HFF-Myc (cell line): Measurements from ENCODE around the gene SNX33.
A peak's percentile ranks its signal among the peaks of the same experiment; 100 is the strongest.
"Not testable (repeated sequence)": the region's sequence is repeated elsewhere in the genome, so short reads cannot be mapped to it uniquely, and the experiment has no call there.

Experiments used
- DNase-seq: peaks from one replicate; pipeline ENCODE4 v3.0.0-alpha.2; 2011; ENCODE audit warnings: low read depth; ENCODE audit errors: extremely low read depth
- H3K4me3 ChIP-seq: replicated peaks from 2 replicates; pipeline ENCODE4 v1.5.1; 2011; ENCODE audit warnings: low read depth, mild to moderate bottlenecking, control low read depth, low read length
- TF ChIP-seq, protein P1 (sequence below): IDR thresholded peaks from 2 replicates; pipeline ENCODE4 v1.5.1; 2012; ENCODE audit warnings: mild to moderate bottlenecking, low read depth, low read length, control low read depth; ENCODE audit errors: missing control alignments

SNX33 gene

DNA sequence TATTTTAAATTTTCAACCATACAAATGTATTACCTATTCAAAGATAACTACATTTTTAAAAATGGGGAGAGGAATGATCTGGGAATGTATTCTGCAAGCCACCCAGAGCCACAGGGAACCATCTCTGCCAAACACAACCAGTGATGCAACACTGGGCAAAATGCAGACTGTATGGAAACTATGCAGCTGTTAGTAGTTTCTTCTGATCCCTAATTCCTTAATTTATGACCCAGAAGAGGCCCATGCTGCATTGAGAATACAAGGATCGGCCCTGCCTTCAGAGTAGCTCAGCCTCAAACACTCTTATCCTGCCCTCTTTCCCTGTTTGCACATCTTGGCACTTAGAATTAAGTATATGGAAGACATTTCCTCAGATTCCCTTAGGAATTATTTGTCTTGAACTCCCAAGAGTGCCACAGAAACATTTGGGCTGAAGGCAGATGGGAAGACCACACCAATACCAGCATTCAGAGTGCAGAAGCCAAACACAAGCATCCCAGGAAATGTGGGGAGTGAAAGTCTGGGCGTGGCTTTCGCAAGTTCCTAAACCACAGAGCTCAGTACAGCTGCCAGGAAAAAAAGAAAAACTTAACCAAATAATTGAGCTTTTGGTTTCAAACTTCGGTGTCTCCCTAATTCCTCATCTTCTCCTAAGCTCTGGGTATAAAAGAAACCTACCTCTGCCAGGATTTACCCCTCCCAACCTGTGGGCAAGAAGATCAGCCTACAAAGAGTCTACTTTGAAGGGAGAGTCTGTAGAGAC, 27.5 kb upstream of the SNX33 start:
- DNase-seq, result no peak
- peak overlapping the region; percentile 31 for H3K4me3 ChIP-seq

DNA sequence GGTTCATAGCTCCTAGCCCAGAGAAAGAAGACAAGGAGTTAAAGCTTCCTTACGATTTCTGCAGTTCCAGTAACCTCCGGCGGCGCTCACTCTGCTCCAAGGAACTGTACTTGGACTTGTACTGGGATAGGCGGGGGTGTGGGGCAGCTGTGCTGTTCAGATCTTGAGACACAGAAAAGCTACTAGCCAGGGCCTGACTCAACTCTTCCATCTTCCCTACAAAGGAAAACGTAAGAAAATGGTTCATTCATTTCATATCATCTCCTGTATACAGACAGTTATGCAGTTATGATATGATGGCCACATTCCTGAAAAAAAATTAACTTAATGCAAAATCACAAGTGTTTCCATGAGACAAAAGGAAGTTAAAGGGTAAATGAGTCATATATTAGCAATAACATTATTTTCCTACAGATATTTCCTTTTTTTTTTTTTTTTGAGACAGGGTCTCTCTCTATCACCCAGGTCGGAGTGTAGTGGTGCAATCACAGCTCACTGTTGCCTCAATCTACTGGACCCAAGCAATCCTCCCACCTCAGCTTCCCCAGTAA, 26.8 kb upstream of the SNX33 start:
- TF ChIP-seq, protein P1, sequence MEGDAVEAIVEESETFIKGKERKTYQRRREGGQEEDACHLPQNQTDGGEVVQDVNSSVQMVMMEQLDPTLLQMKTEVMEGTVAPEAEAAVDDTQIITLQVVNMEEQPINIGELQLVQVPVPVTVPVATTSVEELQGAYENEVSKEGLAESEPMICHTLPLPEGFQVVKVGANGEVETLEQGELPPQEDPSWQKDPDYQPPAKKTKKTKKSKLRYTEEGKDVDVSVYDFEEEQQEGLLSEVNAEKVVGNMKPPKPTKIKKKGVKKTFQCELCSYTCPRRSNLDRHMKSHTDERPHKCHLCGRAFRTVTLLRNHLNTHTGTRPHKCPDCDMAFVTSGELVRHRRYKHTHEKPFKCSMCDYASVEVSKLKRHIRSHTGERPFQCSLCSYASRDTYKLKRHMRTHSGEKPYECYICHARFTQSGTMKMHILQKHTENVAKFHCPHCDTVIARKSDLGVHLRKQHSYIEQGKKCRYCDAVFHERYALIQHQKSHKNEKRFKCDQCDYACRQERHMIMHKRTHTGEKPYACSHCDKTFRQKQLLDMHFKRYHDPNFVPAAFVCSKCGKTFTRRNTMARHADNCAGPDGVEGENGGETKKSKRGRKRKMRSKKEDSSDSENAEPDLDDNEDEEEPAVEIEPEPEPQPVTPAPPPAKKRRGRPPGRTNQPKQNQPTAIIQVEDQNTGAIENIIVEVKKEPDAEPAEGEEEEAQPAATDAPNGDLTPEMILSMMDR, result no peak
- H3K4me3 ChIP-seq, result peak overlapping the region; percentile 31
- DNase-seq, result peak; percentile 61

More for the DNA sequence above, 27.5 kb upstream of the SNX33 start:
- TF ChIP-seq, protein P1, result no peak

DNA sequence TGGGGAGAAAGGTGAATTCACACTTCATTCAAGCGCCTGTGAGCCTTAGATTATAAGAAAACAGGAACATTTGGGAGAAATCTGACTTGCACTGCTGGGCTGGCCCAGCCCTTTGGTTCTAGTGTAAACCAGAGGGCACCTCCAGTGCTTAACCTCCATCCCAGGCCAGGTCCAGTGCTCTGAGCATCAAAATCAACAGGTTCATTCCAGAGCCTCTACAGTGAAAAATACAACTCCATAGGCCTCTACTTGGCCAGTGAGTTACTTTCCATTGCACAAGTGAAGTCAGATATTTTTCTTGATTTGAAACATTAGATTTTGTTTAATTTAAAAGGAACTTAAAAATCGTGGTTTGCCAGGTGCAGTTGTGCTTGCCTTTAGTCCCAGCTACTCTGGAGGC, 25.2 kb upstream of the SNX33 start:
- no peak for DNase-seq
- TF ChIP-seq, protein P1, result no peak
- H3K4me3 ChIP-seq, result no peak overlapping the region

DNA sequence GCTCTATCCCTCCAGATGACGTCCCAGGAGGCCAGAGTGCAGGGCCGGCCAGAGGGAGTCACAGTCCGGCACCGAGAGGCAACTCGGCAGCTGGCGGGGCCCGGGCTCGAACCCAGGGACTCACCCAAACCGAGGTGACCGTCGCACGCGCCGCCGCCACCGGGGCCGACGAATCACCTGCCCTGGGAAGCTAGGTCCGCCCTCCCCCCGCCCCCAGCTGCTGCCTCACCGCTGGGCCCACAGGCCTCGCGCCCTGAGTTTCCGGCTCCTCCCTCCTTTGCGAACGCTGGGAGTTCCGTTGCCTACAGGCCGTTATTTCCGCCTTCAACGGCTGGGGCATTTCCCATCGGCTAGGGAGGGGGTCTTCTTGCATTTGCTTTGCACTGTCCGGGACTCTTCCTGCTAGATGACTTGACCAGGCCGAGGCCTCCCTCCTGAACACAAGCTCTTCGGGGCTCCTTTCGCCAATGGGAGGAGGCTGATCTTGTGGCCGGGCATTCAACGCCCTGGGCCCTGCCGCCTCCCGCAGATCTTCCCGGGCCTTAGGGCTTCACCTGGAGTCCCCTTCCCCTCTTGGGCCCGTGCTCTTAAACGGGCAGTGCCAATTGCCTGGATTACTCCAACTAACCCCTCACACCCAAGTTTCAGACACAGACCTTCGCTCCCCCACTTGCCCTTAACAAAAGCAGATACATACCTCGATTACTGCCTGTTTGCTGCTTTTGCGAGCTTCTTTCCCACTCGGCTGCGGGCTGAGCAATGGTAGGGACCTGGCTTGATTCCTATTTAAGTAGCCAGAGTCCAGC, 22.0 kb upstream of the SNX33 start, which contains the start of gene SNUPN:
Gene SNUPN (minus strand): TSS at position 184 of the 806 bp plus-strand sequence. CDS start 4,674 bp downstream, outside the sequence.
- H3K4me3 ChIP-seq, result peak within 1 kb of the TSS; percentile 64
- TF ChIP-seq, protein P1, result no peak
- DNase-seq, result peak; percentile 68

DNA sequence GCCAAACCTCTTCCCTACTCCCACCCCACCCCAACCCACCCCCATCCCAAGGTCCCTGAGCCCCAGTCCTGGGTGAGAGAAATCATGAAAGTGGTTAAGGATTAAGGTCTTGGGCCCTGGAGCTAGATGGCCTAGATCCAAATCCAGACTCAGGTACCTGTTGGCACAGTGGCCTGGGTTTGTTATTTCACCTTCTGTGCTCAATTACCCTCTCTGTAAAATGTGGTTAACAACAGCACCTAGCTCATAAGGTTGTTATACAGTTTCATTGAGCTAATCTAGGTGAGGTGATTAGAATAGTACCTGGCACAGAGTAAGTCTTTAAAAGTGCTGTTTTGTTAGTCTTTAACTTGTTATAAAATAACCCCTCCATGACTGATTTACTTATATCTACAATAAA, 15.8 kb upstream of the SNX33 start:
- TF ChIP-seq, protein P1, result no peak
- no peak overlapping the region for H3K4me3 ChIP-seq
- DNase-seq, result no peak

DNA sequence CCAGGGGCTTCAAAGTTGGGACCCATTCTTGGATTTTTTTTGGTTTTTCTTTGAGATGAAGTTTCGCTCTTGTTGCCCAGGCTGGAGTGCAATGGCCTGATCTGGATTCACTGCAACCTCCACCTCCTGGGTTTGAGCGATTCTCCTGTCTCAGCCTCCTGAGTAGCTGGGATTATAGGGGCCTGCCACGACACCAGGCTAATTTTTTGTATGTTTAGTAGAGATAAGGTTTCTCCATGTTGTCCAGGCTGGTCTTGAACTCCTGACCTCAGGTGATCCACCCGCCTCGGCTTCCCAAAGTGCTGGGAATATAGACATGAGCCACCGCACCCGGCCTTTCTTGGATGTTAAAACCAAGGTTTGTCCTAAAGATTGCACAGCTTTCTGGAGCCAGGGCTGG, 13.8 kb upstream of the SNX33 start:
- DNase-seq, H3K4me3 ChIP-seq: not testable (repeated sequence)

DNA sequence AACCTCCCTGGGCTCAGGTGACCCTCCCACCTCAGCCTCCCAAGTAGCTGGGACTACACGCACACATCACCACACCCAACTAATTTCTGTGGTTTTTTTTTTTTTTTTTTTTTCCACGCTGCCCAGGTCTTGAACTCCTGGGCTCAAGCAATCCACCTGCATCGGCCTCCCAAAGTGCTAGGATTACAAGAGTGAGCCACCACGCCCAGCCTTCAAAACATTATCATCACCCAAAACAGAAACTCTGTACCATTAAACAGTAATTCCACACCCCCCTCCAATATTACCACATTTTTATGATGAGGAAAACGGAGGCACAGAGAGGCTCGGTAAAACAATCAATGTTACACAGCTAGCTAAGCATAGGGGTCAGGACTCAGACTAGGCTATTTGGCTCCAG, 11.7 kb upstream of the SNX33 start:
- TF ChIP-seq, protein P1, result no peak
- DNase-seq, result no peak
- no peak overlapping the region for H3K4me3 ChIP-seq
